WTC11 (cell line): ENCODE measurements around the gene SLAIN1. TPM values are rescaled to one million over a fixed set of nuclear protein-coding genes. Genes with fewer than 3 reads are reported as not detected.

Experiments
- ATAC-seq: fragments of 200-7000 bp; cut with Tn5 transposase; 2 replicates; pipeline ENCODE4 v1.10.0; 2021; ENCODE audit warnings: mild to moderate bottlenecking, moderate library complexity
- CTCF ChIA-PET: fragments of 300-600 bp; sonication (Branson Sonifier 250); formaldehyde crosslinking; loops from one replicate; lab custom pipeline; 2021; ENCODE audit warnings: antibody characterized with exemption; lab: Charles Lee
- POLR2A ChIA-PET: fragments of 350-600 bp; sonication (Branson Sonifier 250); formaldehyde crosslinking; loops from one replicate; lab custom pipeline; 2021; ENCODE audit warnings: antibody characterized with exemption; lab: Charles Lee
- DNase-seq: peaks from one replicate; pipeline ENCODE4 v3.0.0; 2021; ENCODE audit warnings: low spot score
- H3K27ac Mint-ChIP-seq: 2 replicates; pipeline ENCODE4 v1.8.0; 2021; ENCODE audit warnings: mixed read lengths
- H3K27me3 Mint-ChIP-seq: 2 replicates; pipeline ENCODE4 v1.8.0; 2021; ENCODE audit warnings: low read depth, mild to moderate bottlenecking, moderate library complexity, mixed read lengths
- H3K36me3 Mint-ChIP-seq: 2 replicates; pipeline ENCODE4 v1.8.0; 2021; ENCODE audit warnings: mixed read lengths
- H3K4me1 Mint-ChIP-seq: 2 replicates; pipeline ENCODE4 v1.8.0; 2022; ENCODE audit warnings: mixed read lengths
- H3K4me3 Mint-ChIP-seq: 2 replicates; pipeline ENCODE4 v1.8.0; 2021; ENCODE audit warnings: mild to moderate bottlenecking, moderate library complexity, mixed read lengths
- H3K9me3 Mint-ChIP-seq: 2 replicates; pipeline ENCODE4 v1.8.0; 2021; ENCODE audit warnings: mixed read lengths
- AR ChIP-seq: fragments of 250-450 bp; sonication (Bioruptor Pico); IDR thresholded peaks from 2 replicates; pipeline ENCODE4 v1.9.0; 2021; ENCODE audit warnings: mild to moderate bottlenecking
- ATF6 ChIP-seq: sonication (generic); formaldehyde crosslinking; IDR thresholded peaks from 2 replicates; pipeline ENCODE4 v1.8.1; 2023; ENCODE audit warnings: mild to moderate bottlenecking, missing genetic modification reagents
- CREB1 ChIP-seq: sonication (generic); formaldehyde crosslinking; IDR thresholded peaks from 2 replicates; pipeline ENCODE4 v1.8.0; 2023; ENCODE audit warnings: mild to moderate bottlenecking, missing genetic modification reagents
- E2F5 ChIP-seq: sonication (generic); formaldehyde crosslinking; IDR thresholded peaks from 2 replicates; pipeline ENCODE4 v1.8.1; 2022; ENCODE audit warnings: mild to moderate bottlenecking, moderate library complexity, missing genetic modification reagents
- ELF4 ChIP-seq: sonication (generic); formaldehyde crosslinking; IDR thresholded peaks from 2 replicates; pipeline ENCODE4 v1.8.1; 2022; ENCODE audit warnings: low read depth, mild to moderate bottlenecking, moderate library complexity, missing genetic modification reagents
- FOXJ3 ChIP-seq: sonication (generic); formaldehyde crosslinking; IDR thresholded peaks from 2 replicates; pipeline ENCODE4 v1.9.0; 2021; ENCODE audit warnings: missing genetic modification reagents, mild to moderate bottlenecking, borderline replicate concordance
- NFYB ChIP-seq: sonication (generic); formaldehyde crosslinking; conservative IDR thresholded peaks from 2 replicates; pipeline ENCODE4 v1.8.0; 2022; ENCODE audit warnings: low read depth, missing genetic modification reagents
- NR1H2 ChIP-seq: sonication (generic); formaldehyde crosslinking; IDR thresholded peaks from 2 replicates; pipeline ENCODE4 v1.9.0; 2021; ENCODE audit warnings: mild to moderate bottlenecking, moderate library complexity, missing genetic modification reagents
- SOX15 ChIP-seq: fragments of 250-450 bp; sonication (Bioruptor Pico); IDR thresholded peaks from 2 replicates; pipeline ENCODE4 v1.9.0; 2021; ENCODE audit warnings: mild to moderate bottlenecking
- STAT6 ChIP-seq: sonication (generic); formaldehyde crosslinking; conservative IDR thresholded peaks from 2 replicates; pipeline ENCODE4 v1.8.1; 2023; ENCODE audit warnings: mild to moderate bottlenecking, low read depth, missing genetic modification reagents, moderate library complexity
- ZBTB21 ChIP-seq: sonication (generic); formaldehyde crosslinking; IDR thresholded peaks from 2 replicates; pipeline ENCODE4 v1.8.1; 2023; ENCODE audit warnings: mild to moderate bottlenecking, missing genetic modification reagents, borderline replicate concordance
- ZNF121 ChIP-seq: sonication (generic); formaldehyde crosslinking; IDR thresholded peaks from 2 replicates; pipeline ENCODE4 v1.8.0; 2023; ENCODE audit warnings: missing genetic modification reagents
- ZNF281 ChIP-seq: sonication (generic); formaldehyde crosslinking; IDR thresholded peaks from 2 replicates; pipeline ENCODE4 v1.8.0; 2023; ENCODE audit warnings: mild to moderate bottlenecking, missing genetic modification reagents
- ZNF317 ChIP-seq: sonication (generic); formaldehyde crosslinking; IDR thresholded peaks from 2 replicates; pipeline ENCODE4 v1.8.1; 2023; ENCODE audit warnings: low read depth, mild to moderate bottlenecking, moderate library complexity, missing genetic modification reagents, borderline replicate concordance
- ZNF425 ChIP-seq: fragments of 250-450 bp; sonication (Bioruptor Pico); conservative IDR thresholded peaks from 2 replicates; pipeline ENCODE4 v1.9.0; 2021; ENCODE audit warnings: mild to moderate bottlenecking
- total RNA-seq: library from RNA; stranded (reverse); gene quantifications from 3 replicates; pipeline ENCODE4 v1.2.3, GENCODE V29; 2021

Gene SLAIN1
- total RNA-seq, 1 experiment from 2014 or later, result 29.7 TPM

- TF ChIP-seq SOX15 (CRISPR knock-in tag), result no peak
- no peak for TF ChIP-seq FOXJ3 (CRISPR knock-in tag)
- no peak for TF ChIP-seq ZNF425 (CRISPR knock-in tag)
- TF ChIP-seq ZNF281, result no peak
- TF ChIP-seq AR, result no peak
- TF ChIP-seq ZNF317 (CRISPR knock-in tag), result no peak
- no peak for TF ChIP-seq ZBTB21 (CRISPR knock-in tag)
- TF ChIP-seq, all 79 proteins: peak for 0
These were observed 639 bp upstream of the SLAIN1 start (continued) for GRCh38 chr13:77696879-77697216.

- Mint-ChIP-seq H3K36me3 (peaks cover 6% of the 10 kb centered on the region; the same call in 1 of the 2 replicates), H3K27ac (peak overlapping the region; percentile 82)
These were observed 943 bp downstream of the SLAIN1 start for GRCh38 chr13:77698201-77699058.

More at GRCh38 chr13:77698201-77699058, 943 bp downstream of the SLAIN1 start:
- Mint-ChIP-seq H3K4me3 (peak overlapping the region; percentile 99), H3K9me3 (peaks cover 5% of the 10 kb centered on the region), H3K27me3 (peaks cover 7% of the 10 kb centered on the region), H3K4me1 (peaks cover 46% of the 10 kb centered on the region)
- POLR2A ChIA-PET, result interaction anchor here (0.7 kb wide), 1 partner anchor 105 kb away, joined by 4 read pairs; no protein-coding TSS in a partner anchor
- CTCF ChIA-PET, result interaction anchor here (0.8 to 2.9 kb wide), 3 partner anchors 85 to 106 kb away, joined by 3 to 12 read pairs (median 3); no protein-coding TSS in a partner anchor
- ATAC-seq (peak; percentile 29), DNase-seq (peak; percentile 55)
- TF ChIP-seq ELF4 (CRISPR knock-in tag) (no peak), NR1H2 (CRISPR knock-in tag) (no peak), CREB1 (CRISPR knock-in tag) (no peak), NFYB (CRISPR knock-in tag) (no peak), ZNF121 (CRISPR knock-in tag) (no peak), ATF6 (no peak), STAT6 (CRISPR knock-in tag) (no peak), E2F5 (CRISPR knock-in tag) (peak; percentile 16; the same call in 1 of the 2 replicates)
- TF ChIP-seq, all 79 proteins: peak for 1
